Neutrophil (primary cell): ENCODE results near the gene CDC23.

Experiments
- H3K27ac ChIP-seq: fragments of 200-600 bp; sonication (generic); 2 replicates; pipeline ENCODE4 v1.5.1; 2016; ENCODE audit warnings: mild to moderate bottlenecking, moderate library complexity
- H3K27me3 ChIP-seq: fragments of 200-600 bp; sonication (generic); 2 replicates; pipeline ENCODE4 v1.6.0; 2016; ENCODE audit warnings: mild to moderate bottlenecking
- H3K36me3 ChIP-seq: fragments of 200-600 bp; sonication (generic); 2 replicates; pipeline ENCODE4 v1.5.1; 2017
- H3K4me1 ChIP-seq, 2 experiments: fragments of 200-600 bp in 1 of 2; sonication (generic) in 1 of 2; 1 replicate in 1 of 2; 2 replicates in 1 of 2; pipeline versions ENCODE4 v1.5.1 to v1.6.1; 2013 to 2016; ENCODE audit warnings: low read depth in 1 of 2, low read length in 1 of 2, mild to moderate bottlenecking in 1 of 2, moderate library complexity in 1 of 2; ENCODE audit not compliant: control insufficient read depth in 1 of 2, insufficient read depth in 1 of 2
- H3K4me3 ChIP-seq, 2 experiments: fragments of 200-600 bp in 1 of 2; sonication (generic) in 1 of 2; 1 replicate in 1 of 2; 2 replicates in 1 of 2; pipeline ENCODE4 v1.5.1; 2013 to 2016; ENCODE audit warnings: low read depth in 1 of 2, low read length in 1 of 2, mild to moderate bottlenecking in 1 of 2, moderate library complexity in 1 of 2
- H3K9me3 ChIP-seq: fragments of 200-600 bp; sonication (generic); 2 replicates; pipeline ENCODE4 v1.5.1; 2016
- CTCF ChIP-seq: fragments of 200-600 bp; sonication (generic); IDR thresholded peaks from 2 replicates; pipeline ENCODE4 v1.5.1; 2016; ENCODE audit warnings: antibody characterized with exemption

Gene CDC23

GRCh38 chr5:138138949-138139780, 74.0 kb downstream of the CDC23 start, which contains the start of gene NME5:
TSS of gene NME5 (minus strand) at chr5:138139428. CDS start at chr5:138138780, 648 bp downstream.
- Histone ChIP-seq H3K27ac (no peak within 1 kb of the TSS), H3K36me3 (no peaks in the 10 kb centered on the region), H3K4me1 (peaks cover 0 to 14% of the 10 kb centered on the region in 2 experiments), H3K9me3 (no peaks in the 10 kb centered on the region), H3K4me3 (no peak within 1 kb of the TSS), H3K27me3 (peaks cover 73% of the 10 kb centered on the region)
- TF ChIP-seq CTCF, result no peak
